Breast epithelium (tissue), 3 donors: ENCODE measurements around the gene PAPSS2.

ENCODE experiments used
- CTCF ChIP-seq, 3 donors: fragments of 450-650 bp; IDR thresholded peaks; one replicate each; pipeline ENCODE4 v1.5.1; 2016 to 2017; ENCODE audit warnings: antibody characterized with exemption in 3 of 3, mild to moderate bottlenecking in 3 of 3, moderate library complexity in 3 of 3
- POLR2A ChIP-seq: fragments of 450-650 bp; IDR thresholded peaks from one replicate; pipeline ENCODE4 v1.6.1; 2016; ENCODE audit warnings: antibody characterized with exemption, mild to moderate bottlenecking, moderate library complexity

GRCh38 chr10:87642486-87642885 lies 17.2 kb upstream of the PAPSS2 start:
- TF ChIP-seq CTCF (IDR thresholded peaks at IDR 0.05) = no peak
- TF ChIP-seq POLR2A = no peak
